HG03103 (cell line): ENCODE measurements around the gene CDH26.

Experiments
- ATAC-seq: cut with Tn5 transposase; IDR thresholded peaks from one replicate; pipeline ENCODE4 v1.9.1; 2021; ENCODE audit warnings: low read depth; ENCODE audit not compliant: unreplicated experiment

CDH26 gene

GRCh38 chr20:59977086-59977485, 18.9 kb downstream of the CDH26 start:
- ATAC-seq = no peak

- no peak for ATAC-seq
These were observed 24.9 kb downstream of the CDH26 start for GRCh38 chr20:59983076-59983475.

DNA sequence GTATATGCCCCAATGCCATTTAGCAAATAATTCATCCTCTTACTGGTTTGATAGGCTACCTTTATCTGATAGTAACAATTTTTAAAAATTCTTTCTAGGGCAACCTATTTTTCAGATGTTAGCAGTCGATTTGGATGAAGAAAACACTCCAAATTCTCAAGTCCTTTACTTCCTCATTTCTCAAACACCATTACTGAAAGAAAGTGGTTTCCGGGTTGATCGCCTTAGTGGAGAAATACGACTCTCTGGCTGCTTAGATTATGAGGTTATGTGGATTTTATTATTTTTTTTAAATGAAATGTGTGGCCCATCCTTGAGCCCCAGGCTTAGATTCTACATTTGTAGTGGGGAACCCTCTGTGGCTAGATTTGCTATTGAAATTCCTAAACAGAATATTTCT, 26.3 kb downstream of the CDH26 start:
- no peak for ATAC-seq

DNA sequence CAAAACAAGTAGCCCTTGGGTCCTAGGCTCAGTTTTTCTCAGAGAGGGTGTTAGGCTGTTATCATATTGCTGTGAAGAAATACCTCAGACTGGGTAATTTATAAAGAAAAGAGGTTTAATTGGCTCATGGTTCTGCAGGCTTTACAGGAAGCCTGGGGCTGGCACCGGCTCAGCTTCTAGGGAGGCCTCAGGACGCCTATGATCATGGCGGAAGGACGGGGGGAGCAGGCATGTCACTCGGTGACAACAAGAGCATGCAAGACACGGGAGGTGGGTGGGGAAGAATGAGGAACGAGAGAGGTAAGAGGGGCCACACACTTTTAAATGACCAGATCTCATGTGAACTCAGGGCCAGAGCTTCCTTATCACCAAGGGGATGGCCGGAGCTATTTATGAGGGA, 26.9 kb downstream of the CDH26 start:
- no peak for ATAC-seq

- no peak for ATAC-seq
These were observed 27.6 kb downstream of the CDH26 start for GRCh38 chr20:59985864-59986263.

DNA sequence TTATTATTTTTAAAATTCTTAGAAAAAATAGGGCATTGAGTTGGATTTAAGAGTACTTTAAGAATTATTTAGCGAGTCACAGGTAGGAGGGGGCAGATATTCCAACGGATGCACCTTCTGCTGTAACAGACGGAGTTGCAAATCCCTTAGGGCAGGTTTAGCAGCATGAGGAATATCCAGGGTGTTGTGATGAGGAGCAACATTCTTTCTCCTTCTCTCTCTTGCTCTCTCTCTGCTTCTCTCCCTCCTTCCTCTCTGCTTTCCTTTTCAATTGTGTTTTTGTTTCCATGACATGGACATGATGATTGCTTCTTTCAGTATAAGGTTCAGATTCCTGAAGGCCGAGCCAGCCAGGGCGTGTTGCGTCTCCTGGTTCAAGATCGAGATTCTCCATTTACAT, 28.9 kb downstream of the CDH26 start:
- no peak for ATAC-seq

DNA sequence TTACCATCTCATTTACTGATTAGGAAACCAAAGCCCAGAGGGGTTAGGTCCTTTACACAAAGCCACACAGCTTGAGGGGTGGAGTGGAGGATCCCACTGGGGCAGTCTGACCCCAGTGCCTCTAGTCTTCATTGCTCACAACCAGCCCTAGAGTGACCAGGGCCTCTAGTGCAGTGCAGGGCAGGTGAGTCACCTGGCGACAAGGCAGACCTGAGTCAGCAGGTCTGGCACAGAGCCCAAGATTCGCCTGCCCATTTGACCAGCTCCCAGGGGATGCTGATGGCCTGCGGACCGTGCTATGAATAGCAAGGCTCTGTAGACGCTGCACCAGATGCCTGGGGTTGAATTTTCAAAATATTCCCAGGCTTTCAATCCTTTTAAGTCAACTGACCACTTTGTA, 29.9 kb downstream of the CDH26 start:
- no peak for ATAC-seq

DNA sequence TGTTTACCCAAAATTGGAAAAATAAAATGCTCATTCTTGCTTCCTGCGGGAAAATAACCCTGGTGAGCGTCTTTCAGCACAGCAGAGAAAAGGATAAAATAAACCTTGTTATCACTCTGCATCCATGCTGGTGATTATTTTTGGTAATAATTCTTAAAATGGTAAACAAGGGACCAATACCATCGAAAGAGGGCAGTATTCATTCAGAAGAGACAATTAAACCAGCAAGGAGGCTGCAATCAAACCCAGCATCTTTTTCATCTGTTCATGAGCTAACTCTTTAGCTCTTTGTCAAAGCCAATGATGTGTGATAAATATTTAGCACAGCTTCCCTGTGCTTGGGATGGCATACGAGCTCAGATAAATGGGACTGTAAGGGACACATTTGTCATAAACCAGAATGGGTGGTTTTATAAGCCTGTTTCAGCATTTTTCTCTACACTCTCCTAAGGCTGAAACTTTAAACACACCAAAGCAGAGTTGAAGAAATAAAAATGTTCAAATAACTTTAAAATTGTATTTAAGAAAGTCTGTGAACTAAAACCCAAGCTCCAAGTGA, 34.4 kb downstream of the CDH26 start:
- no peak for ATAC-seq

DNA sequence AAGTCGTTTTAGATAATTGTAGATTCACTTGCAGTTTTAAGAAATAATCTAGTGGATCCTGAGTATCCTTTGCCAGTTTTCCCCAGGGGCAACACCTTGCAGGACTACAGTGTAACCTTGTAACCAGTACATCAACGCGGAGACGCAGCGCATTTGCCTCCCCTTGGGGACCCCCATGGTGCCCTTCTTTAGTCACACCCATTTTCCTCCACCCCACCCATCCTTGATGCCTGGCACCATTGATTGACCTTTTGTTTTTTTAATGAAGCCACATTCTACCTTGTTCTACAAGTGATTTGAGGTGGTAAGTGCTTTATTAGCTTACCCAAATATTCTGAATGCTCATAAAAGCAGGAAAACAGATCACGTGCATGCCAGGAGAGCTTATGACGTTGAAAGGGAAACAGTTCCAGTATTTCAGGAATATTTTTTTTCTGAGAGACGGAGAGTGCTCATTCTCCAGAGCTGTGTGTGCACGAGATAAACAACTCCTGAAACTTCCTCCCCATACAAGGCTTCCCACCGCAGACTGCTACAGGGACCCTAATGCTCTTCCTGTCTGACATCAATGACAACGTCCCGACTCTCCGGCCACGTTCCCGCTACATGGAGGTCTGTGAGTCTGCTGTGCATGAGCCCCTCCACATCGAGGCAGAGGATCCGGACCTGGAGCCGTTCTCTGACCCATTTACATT, 35.7 kb downstream of the CDH26 start:
- ATAC-seq = no peak

DNA sequence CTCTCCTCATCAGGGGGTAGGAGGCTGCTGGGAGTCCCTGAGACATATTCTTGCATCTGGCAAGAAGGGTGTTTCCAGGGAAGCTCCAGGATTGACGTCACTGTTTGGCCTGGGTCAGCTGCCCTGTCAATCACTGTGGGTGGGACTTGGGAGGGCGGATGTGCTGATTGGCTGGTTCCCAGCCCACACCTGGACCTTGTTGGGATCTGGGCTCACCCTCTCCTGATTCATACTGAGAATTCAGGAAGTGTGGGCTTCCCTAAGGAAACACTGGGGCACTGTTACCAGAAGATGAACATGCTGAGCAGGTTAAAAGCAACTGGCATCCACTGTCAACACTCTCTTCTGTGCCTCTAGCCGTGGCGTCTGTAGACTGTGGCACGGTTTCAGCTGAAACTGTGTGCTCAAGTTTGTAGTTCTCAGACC, 36.5 kb downstream of the CDH26 start:
- ATAC-seq = no peak

DNA sequence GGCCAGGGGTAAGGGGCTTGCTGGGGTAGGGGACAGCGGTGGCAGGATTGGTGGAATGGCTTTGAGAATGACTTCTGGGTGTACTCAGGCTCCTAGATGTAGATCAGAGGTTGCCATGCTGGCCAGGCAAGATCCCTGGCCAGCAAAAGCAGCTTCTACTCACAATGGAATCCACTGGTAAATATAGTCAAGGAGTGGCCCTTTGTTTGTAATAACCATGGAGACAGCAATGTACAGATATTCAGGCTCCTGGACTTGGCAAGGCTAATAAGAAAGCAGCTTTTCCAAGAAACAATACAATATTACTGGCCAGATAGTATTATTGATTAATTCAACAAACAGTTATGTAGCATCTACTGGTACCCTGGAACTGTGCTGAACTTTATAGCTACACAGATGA, 37.9 kb downstream of the CDH26 start:
- no peak for ATAC-seq

DNA sequence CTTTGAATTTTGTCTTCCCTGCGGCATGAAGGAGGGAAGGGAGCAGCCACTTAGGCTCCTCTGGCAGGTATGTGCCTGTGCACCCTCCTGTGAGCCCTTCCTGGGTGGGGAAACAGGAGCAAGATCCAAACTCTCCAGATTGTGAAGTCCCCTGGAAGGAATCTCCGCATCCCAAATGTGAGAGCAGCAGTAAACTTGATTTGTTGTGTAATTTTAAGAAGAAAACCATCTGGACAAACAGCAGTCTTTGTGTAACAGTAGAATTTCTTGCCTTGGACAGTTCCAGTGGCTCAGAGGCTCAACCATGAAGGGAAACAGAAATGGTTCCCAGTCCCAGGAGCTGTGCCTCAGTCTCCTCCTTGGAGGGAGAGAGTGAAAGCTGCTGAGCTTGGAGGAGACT, 39.7 kb downstream of the CDH26 start:
- no peak for ATAC-seq

GRCh38 chr20:59999502-59999901, 41.3 kb downstream of the CDH26 start:
- no peak for ATAC-seq

DNA sequence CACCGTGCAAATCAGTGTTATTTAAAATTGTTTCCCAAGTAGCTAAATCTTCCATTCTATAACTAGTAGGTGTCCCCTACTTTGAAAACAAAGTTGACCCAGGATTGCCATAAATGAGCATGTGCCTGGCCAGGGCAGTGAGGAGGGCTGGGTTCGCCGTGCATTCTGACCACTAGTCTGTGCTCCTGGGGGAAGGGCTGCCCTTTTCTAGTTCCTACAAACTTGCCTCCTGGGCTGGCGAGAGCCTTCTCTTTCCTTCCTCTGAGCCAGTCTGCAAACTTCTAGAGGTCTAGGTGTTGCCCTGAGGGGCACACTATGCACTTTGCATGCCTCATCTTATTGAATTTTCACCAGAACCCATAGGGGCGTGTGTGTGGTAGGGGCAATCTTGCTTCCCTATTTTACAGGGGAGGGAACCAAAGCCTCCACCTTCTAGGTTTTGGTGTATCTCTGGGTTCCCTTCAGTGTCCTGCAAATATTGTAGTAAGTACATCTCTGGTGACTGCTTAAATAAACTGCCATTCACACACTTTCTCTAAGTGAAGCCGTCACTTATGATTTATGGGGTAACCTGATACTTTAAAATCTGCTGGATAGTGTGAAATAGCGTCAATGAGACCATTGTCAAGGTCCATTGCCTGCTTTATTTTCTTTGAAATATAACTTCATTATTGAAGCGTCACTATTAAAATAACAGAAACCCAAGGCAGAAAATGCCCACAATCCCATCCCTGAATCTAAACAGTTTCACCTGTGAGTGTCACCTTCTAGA, 42.2 kb downstream of the CDH26 start:
- no peak for ATAC-seq

GRCh38 chr20:60001108-60001507, 42.9 kb downstream of the CDH26 start:
- ATAC-seq = no peak

DNA sequence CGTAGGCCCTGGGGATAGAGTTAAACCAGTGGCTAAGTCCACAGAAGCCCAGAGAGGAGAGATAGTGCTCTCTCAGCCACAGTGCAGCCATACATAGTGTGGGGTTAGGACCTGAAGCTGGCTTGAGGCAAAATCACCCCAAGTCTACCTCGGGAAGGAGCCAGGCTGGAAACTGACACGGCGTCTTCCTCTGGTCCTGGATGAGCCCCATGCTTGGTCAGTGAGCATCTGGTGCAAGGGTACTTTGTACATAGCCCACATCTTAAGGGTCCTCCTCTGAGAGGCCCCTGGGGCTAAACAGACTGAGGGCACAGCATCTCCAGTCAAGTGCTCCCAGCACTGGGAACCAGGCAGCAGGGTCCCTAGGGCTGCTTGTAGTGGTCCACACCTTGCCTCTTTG, 45.6 kb downstream of the CDH26 start:
- no peak for ATAC-seq

DNA sequence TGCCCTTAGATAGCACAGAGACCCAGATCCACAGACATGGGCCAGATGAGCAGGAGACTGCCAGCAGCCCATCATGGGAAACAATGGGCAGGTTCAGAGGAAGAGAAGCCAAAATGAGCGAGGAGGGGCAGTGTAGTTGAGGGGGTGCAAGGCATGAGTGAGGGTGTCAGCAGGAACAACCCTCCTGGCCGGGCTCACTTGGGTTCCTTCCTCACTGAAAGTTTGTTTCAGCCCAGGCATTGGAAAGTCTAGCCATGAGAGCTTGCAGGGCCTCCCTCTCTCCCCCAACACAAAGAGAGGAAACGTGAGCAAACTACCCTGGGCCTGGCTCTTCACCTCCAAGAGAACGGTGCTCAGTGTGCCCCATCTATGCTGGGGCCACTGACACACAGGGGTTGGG, 48.0 kb downstream of the CDH26 start:
- no peak for ATAC-seq

DNA sequence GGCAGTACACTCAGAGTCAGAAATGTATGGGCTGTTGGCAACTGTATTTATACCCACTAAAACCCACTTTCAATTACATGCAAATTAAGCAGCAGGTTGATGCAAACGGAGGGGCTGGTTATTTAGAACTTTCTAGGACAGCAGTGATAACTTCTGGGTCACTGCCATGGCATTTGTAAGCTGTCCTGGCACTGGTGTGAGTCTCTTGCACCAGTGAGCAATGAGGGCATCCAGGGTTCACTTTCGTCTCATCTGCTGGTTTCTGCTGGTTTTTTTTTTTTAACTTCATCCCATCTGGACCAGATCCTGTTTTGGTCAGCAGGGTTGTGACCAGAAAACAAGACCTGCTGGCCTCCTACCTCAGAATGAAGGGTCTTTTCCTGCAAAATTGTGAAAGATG, 49.2 kb downstream of the CDH26 start:
- ATAC-seq = no peak

DNA sequence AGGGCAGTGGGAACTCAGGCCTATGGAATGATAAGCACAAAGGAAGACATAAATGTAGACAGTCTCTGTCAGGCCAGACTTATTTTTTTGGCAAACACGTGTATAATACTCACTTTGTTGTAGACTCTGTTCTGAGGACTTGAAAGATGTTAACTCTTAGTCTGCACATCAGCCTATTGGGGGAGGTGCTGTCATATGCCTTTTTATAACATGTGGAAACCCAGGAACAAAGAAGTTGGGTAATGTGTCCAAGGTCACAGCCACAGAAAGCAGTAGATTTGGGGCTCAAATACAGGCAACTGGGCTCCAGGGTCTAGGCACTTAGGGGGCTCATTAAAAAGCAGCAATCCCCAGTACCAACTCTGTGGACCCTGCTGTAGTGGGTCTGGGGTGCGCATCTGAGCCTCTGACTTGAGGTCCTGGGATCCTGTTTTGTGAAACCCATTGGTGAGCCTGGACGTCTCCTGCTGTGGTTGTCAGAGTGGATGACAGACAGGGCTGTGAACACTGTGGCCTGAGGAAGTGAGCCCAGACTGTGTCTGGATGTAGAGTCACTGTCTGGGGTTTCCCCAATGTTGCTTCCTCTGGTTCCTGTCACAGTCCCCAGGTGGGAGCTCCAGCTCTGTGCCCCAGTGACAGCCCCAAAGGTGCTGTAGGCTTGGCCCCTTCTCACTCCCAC, 50.0 kb downstream of the CDH26 start:
- no peak for ATAC-seq

DNA sequence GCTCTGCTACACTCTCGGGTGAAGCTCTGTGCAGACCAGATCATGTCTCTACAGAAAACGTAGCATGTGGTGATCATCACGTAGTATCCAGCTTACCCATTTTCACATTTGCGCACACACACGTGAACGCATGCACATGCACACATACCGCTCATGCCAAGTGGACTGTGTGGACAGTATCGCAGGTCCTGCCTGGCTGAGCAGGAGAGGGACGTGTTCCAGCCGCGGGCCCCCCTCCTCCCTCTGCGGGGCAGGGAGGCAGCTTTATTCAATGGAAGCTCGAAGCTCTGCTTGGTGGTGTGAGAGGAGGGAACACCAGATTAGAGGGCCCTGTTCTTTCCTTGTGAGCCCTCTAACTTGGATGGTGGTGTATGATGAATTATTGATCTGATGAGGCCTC, 51.1 kb downstream of the CDH26 start:
- no peak for ATAC-seq

DNA sequence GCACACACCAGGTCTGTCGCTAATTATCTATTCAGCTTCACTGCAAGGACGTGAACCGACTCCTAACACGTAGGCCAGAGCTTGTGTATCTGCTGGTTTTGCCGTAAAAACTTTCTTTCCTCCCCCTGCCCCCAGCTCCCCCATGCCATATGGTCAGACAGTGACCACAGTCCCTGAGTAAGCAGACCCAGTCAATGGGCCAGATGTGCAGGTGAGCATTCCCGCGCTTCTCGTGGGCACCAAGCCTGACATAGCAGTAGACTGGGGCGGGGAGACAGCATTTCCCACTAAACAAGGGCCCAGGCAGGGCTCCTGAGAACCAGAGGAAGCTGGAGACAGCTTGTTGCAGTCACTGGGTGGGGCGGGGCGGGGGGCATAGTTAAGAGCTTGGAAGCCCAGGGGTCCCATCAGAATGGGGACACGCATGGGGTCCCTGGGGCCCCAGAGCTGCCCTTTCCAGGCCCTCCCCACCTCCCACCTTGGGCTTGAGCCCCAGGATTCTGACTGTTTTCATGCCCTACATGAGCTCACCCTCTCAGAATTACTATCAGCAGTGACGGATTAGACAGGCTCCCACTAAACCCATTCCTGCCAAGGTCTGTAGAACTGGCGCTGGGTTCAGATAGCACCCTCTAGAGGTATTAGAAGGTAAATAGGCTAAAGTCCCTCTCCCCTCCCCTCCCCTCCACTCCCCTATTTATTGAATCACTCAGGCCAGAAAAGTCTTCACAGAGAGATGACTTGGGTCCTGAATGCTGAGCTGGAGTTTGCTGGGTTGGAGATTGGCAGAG, 51.8 kb downstream of the CDH26 start:
- no peak for ATAC-seq
